ENCODE data around the gene IRS1. TPM values are rescaled to one million over a fixed set of nuclear protein-coding genes. Genes with fewer than 3 reads are reported as not detected.

The IRS1 gene
- total and polyA plus RNA-seq, 12 donors: 2.2 to 20.2 (median 14.5) TPM

DNA sequence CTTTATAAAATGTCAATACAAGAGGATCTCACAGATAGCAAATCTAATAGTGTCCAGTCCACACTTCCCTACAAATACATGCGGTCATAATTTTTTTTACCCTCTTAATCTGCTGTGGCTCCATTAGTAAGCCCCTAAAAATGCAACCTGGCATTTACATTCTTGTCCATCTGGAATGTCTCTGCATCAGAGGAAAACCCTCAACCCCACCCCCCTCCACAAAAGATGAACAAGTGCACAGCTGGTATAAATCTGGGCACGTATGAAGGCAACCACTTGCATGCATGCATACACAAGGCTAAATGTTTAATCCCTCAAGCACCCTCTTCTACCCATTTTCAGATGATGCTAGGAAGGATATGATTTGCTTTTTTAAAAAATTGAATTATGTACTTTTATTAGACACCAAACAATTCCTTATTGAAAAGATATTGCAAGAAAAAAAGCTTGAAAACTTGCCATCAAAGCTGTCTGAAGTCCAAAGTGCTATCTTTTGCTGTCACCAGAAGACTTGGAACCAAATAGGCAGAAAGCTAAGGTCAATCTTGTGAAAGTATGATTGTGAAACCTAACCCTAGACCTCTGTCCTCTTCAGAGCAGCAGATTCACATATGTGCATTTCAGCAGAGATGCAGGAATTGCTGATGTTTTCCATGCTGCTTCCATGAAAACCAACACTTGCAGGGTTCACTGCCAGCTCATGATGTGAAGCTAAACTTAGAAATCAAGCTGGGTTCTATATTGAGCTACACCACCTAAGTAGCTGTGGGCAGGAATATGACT, 39.0 kb downstream of the IRS1 start:
- Histone ChIP-seq H3K4me3 (no peak overlapping the region), H3K9me3 (peaks cover 0 to 11% (median 0%) of the 10 kb centered on the region in 11 donors), H3K4me1 (peaks cover 10 to 82% (median 47%) of the 10 kb centered on the region in 9 donors), H3K36me3 (peaks cover 0 to 8% (median 0%) of the 10 kb centered on the region in 9 donors), H3K27ac (peak overlapping the region; percentile 6 to 84 (median 74)), H3K27me3 (no peaks in the 10 kb centered on the region)
- WGBS, 2 donors: 42 to 43% methylated on average over 2 of the region's 2 CpGs
- ATAC-seq (peak; percentile 41 to 79 (median 74)), DNase-seq (no peak)
- intact Hi-C loops (cut with DNase I): no loop called here
- TF ChIP-seq CTCF (IDR thresholded peaks at IDR 0.05): no peak

DNA sequence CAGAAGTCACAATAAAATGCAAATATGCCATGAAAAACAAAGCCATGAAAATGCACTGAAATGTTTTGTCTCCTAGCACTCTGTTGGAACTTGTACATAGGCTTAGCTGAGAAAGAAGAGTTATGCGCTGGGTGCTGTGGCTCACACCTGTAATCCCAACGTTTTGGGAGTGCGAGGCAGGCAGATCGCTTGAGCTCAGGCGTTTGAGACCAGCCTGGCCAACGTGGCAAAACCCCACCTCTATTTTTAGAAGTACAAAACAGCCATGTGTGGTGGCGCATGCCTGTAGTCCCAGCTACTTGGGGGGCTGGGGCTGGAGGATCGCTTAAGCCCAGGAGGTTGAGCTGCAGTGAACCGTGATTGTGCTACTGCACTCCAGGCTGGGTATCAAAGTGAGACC, 39.9 kb downstream of the IRS1 start:
- WGBS, 2 donors: 58 to 65% methylated on average over 9 of the region's 9 CpGs
- H3K4me1 ChIP-seq: peaks cover 16 to 86% (median 51%) of the 10 kb centered on the region in 9 donors
- intact Hi-C loops (cut with DNase I): loop anchor here in 1 of 10 donors (5.0 kb wide), 1 partner anchor 33 kb away; no protein-coding TSS in a partner anchor

DNA sequence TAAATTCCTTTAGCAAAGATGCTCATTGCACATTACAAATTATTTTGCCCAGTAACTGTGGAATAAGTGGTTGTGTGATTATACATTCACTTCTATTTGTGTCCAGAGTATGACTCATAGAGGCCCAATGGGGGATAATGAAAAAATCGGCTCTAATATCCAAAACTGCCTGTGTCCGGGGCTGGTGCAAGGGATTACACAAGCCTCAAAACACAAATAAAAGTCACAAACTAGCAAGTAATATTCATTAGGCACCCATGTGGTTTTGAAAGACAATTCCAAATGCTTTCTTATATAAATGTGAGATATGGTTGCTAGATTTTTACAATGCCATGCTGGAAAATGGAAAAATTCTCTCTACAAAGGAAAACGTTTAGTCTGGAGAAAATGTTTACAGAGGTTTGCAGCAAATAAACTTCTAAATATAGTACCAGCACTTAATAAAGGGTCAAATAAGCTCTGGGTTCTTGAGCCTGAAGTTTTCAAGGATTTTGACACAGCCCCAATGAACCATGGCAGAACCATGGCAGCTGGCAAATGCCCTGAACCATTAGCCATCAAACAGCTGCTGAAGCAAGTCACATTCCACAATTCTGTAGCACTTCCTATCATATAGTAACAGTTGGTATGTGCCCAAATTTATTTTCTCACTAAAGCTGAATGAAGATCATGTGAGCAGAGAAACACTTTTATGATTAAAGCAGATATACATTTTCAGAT, 40.5 kb downstream of the IRS1 start:
- H3K36me3 ChIP-seq: no peaks in the 10 kb centered on the region
- H3K27ac ChIP-seq: peak overlapping the region; percentile 5 to 84 (median 72)
- 12 to 30% methylated on average over 3 of the region's 3 CpGs for WGBS, 2 donors
- H3K27me3 ChIP-seq: no peaks in the 10 kb centered on the region
- ATAC-seq (peak; percentile 36 to 82 (median 63)), DNase-seq (no peak)
- no peak overlapping the region for H3K4me3 ChIP-seq
- intact Hi-C loops (cut with DNase I): loop anchor here in 1 of 10 donors (5.0 kb wide), 1 partner anchor 33 kb away; no protein-coding TSS in a partner anchor
- peaks cover 0 to 4% (median 0%) of the 10 kb centered on the region in 11 donors for H3K9me3 ChIP-seq
- peaks cover 16 to 89% (median 55%) of the 10 kb centered on the region in 9 donors for H3K4me1 ChIP-seq
- no peak for TF ChIP-seq CTCF (IDR thresholded peaks at IDR 0.05)

More for the DNA sequence above, 39.9 kb downstream of the IRS1 start:
- DNase-seq: peak in 1 of 2 donors; percentile 25
- peaks cover 0 to 4% (median 0%) of the 10 kb centered on the region in 11 donors for H3K9me3 ChIP-seq
- ATAC-seq: peak in 6 of 8 donors; percentile 15 to 70 (median 60)
- H3K27ac ChIP-seq: peak overlapping the region; percentile 9 to 84 (median 72)
- TF ChIP-seq CTCF (IDR thresholded peaks at IDR 0.05): no peak
- peaks cover 0 to under 1% (median 0%) of the 10 kb centered on the region in 9 donors for H3K36me3 ChIP-seq
- H3K27me3 ChIP-seq: no peaks in the 10 kb centered on the region
- no peak overlapping the region for H3K4me3 ChIP-seq

- H3K4me3 ChIP-seq: no peak overlapping the region
- H3K9me3 ChIP-seq: no peaks in the 10 kb centered on the region
- no peak for ATAC-seq
- no peaks in the 10 kb centered on the region for H3K27me3 ChIP-seq
- no peak for TF ChIP-seq CTCF (IDR thresholded peaks at IDR 0.05)
- peaks cover 10 to 74% (median 49%) of the 10 kb centered on the region in 9 donors for H3K4me1 ChIP-seq
- peak overlapping the region in 6 of 10 donors; percentile 3 to 64 (median 39) for H3K27ac ChIP-seq
- 80 to 83% methylated on average over 2 of the region's 2 CpGs for WGBS, 2 donors
- no peaks in the 10 kb centered on the region for H3K36me3 ChIP-seq
- DNase-seq: no peak
- intact Hi-C loops (cut with DNase I): loop anchor here in 1 of 10 donors (5.0 kb wide), 1 partner anchor 36 kb away; no protein-coding TSS in a partner anchor
These were observed 43.5 kb downstream of the IRS1 start for GRCh38 chr2:226756131-226756530.
